ENCODE data around the gene C20orf96. TPM values are rescaled to one million over a fixed set of nuclear protein-coding genes. Genes with fewer than 3 reads are reported as not detected.

C20orf96 gene
- total RNA-seq, 1 experiment from 2014 or later = 25.7 TPM

DNA sequence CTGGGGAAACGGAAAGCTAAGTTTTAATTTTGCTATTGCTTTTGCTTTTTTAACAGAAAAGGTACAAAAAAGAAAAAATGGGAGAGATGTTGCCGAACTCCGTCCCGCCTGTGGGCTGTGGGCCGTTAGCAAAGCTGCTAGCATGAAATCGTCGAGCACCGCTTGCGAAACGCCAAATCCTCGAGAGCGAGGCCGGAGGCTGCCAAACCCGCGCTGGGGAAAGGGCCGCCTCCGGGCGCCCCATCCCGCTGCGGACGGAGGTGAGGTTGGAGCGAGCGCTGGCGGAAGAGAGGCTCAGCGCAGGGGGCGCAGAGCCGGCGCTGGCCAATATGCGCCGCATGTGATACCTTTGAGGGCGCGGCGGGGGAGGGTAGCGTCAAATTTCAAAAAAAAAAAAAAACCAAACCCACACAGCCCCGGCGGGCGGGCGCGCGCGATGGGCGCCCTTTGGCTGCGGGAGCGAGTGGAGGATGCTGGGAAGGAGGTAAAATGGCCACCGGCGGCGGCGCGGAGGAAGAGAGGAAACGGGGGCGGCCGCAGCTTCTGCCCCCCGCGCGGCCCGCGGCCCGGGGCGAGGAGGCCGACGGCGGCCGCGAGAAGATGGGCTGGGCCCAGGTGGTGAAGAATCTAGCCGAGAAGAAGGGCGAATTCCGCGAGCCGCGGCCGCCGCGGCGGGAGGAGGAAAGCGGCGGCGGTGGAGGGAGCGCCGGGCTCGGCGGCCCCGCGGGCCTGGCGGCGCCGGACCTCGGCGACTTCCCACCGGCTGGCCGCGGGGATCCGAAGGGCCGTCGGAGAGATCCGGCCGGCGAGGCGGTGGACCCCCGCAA is 6.8 kb upstream of the C20orf96 start, which contains the start of gene ZCCHC3:
ZCCHC3 (plus strand) TSS at position 473 of the 827 bp plus-strand sequence; CDS start at position 490, 17 bp downstream.
- no peaks in the 10 kb centered on the region for H3K9me3 ChIP-seq (ENCODE audit: insufficient read depth, low read depth)
- peak within 1 kb of the TSS; percentile 74 for H2AFZ ChIP-seq
- H3K27ac ChIP-seq = peak within 1 kb of the TSS; percentile 81
- peaks cover 27% of the 10 kb centered on the region for H3K4me1 ChIP-seq (replicated peaks; ENCODE audit: insufficient read depth)
- BruUV-seq (replicated peaks) = no TSS peak
- H3K79me2 ChIP-seq (ENCODE audit: low read depth) = peaks cover 42% of the 10 kb centered on the region
- peak within 1 kb of the TSS; percentile 82 for H3K4me3 ChIP-seq
- ChIA-PET POLR2A (ENCODE audit: unreplicated experiment) (interaction anchor here (1.1 kb wide), 1 partner anchor 28 kb away, joined by 4 read pairs; the partner anchor contains the start of gene SOX12), CTCF (interaction anchor here (0.6 to 1.2 kb wide), 2 partner anchors 28 to 134 kb away, joined by 3 to 12 read pairs; partner anchors contain the start of gene SOX12)
- H3K27me3 ChIP-seq (ENCODE audit: insufficient read depth, low read depth) = no peaks in the 10 kb centered on the region
- DNase-seq = peak; percentile 86 to 91
- H3K9me2 ChIP-seq (ENCODE audit: insufficient read depth) = no peaks in the 10 kb centered on the region
- TF ChIP-seq CTCF (conservative IDR thresholded peaks at IDR 0.05) (no peak), EZH2 (IDR thresholded peaks at IDR 0.05; ENCODE audit: low read depth) (no peak)
- peak within 1 kb of the TSS; percentile 87 for H3K4me2 ChIP-seq
- H3F3A ChIP-seq (ENCODE audit: insufficient read depth, low read depth) = peaks cover 41% of the 10 kb centered on the region
- intact Hi-C loops (cut with micrococcal nuclease; ENCODE audit: unreplicated experiment) = loop anchor here (1.0 kb wide), 1 partner anchor 27 kb away; no protein-coding TSS in a partner anchor
- H3K36me3 ChIP-seq (ENCODE audit: low read depth) = peaks cover 6% of the 10 kb centered on the region; the same call in 1 of the 2 replicates
- peaks cover 28% of the 10 kb centered on the region for H4K20me1 ChIP-seq (ENCODE audit: insufficient read depth)

- Histone ChIP-seq H3K27ac (no peak overlapping the region), H3K9me2 (ENCODE audit: insufficient read depth) (no peaks in the 10 kb centered on the region), H3K4me3 (no peak overlapping the region), H4K20me1 (ENCODE audit: insufficient read depth) (peaks cover 19% of the 10 kb centered on the region), H3K79me2 (ENCODE audit: low read depth) (peaks cover 34% of the 10 kb centered on the region), H3K36me3 (ENCODE audit: low read depth) (peaks cover 6% of the 10 kb centered on the region; the same call in 1 of the 2 replicates), H2AFZ (no peak overlapping the region), H3K27me3 (ENCODE audit: insufficient read depth, low read depth) (no peaks in the 10 kb centered on the region), H3K4me1 (replicated peaks; ENCODE audit: insufficient read depth) (peaks cover 33% of the 10 kb centered on the region), H3F3A (ENCODE audit: insufficient read depth, low read depth) (peaks cover 30% of the 10 kb centered on the region), H3K4me2 (no peak overlapping the region), H3K9me3 (ENCODE audit: insufficient read depth, low read depth) (no peaks in the 10 kb centered on the region)
- POLR2A ChIA-PET (ENCODE audit: unreplicated experiment) = no interaction called here
- DNase-seq = no peak
- no TSS peak for BruUV-seq (replicated peaks)
- TF ChIP-seq EZH2 (IDR thresholded peaks at IDR 0.05; ENCODE audit: low read depth) = no peak
- no peak for TF ChIP-seq CTCF (conservative IDR thresholded peaks at IDR 0.05)
- CTCF ChIA-PET = no interaction called here
- intact Hi-C loops (cut with micrococcal nuclease; ENCODE audit: unreplicated experiment) = no loop called here
These were observed 5.3 kb upstream of the C20orf96 start for GRCh38 chr20:295804-296203.

GRCh38 chr20:294602-295001 is 4.1 kb upstream of the C20orf96 start:
- H3K9me2 ChIP-seq (ENCODE audit: insufficient read depth) = no peaks in the 10 kb centered on the region
- H3K36me3 ChIP-seq (ENCODE audit: low read depth) = no peaks in the 10 kb centered on the region
- no peaks in the 10 kb centered on the region for H3K27me3 ChIP-seq (ENCODE audit: insufficient read depth, low read depth)
- TF ChIP-seq CTCF (conservative IDR thresholded peaks at IDR 0.05) (no peak), EZH2 (IDR thresholded peaks at IDR 0.05; ENCODE audit: low read depth) (no peak)
- POLR2A ChIA-PET (ENCODE audit: unreplicated experiment) = no interaction called here
- DNase-seq = no peak
- no peak overlapping the region for H2AFZ ChIP-seq
- intact Hi-C loops (cut with micrococcal nuclease; ENCODE audit: unreplicated experiment) = no loop called here
- no peak overlapping the region for H3K4me3 ChIP-seq
- H3K79me2 ChIP-seq (ENCODE audit: low read depth) = peaks cover 22% of the 10 kb centered on the region
- peaks cover 25% of the 10 kb centered on the region for H3F3A ChIP-seq (ENCODE audit: insufficient read depth, low read depth)
- BruUV-seq (replicated peaks) = no TSS peak
- no peaks in the 10 kb centered on the region for H3K9me3 ChIP-seq (ENCODE audit: insufficient read depth, low read depth)
- no peak overlapping the region for H3K27ac ChIP-seq
- H4K20me1 ChIP-seq (ENCODE audit: insufficient read depth) = peaks cover 7% of the 10 kb centered on the region
- no peak overlapping the region for H3K4me2 ChIP-seq
- CTCF ChIA-PET = no interaction called here
- H3K4me1 ChIP-seq (replicated peaks; ENCODE audit: insufficient read depth) = peaks cover 24% of the 10 kb centered on the region

All from PC-9 (cell line).